Measurements from ENCODE around the gene GDNF.

- TF ChIP-seq TARDBP (IDR thresholded peaks at IDR 0.05) (no peak), BHLHE40 (IDR thresholded peaks at IDR 0.05; ENCODE audit: borderline replicate concordance) (no peak), L3MBTL2 (conservative IDR thresholded peaks at IDR 0.05) (no peak), ZNF384 (IDR thresholded peaks at IDR 0.05) (no peak), SUZ12 (IDR thresholded peaks at IDR 0.05) (no peak), FOXM1 (IDR thresholded peaks at IDR 0.05; ENCODE audit: borderline replicate concordance) (no peak), SP1 (IDR thresholded peaks at IDR 0.05) (no peak), FOXK2 (IDR thresholded peaks at IDR 0.05) (no peak), HDGF (IDR thresholded peaks at IDR 0.05; ENCODE audit: borderline replicate concordance) (no peak)
Observed at GRCh38 chr5:37773809-37774208, 66.0 kb downstream of the GDNF start.
